Measurements from ENCODE around the gene ULK4. TPM values are rescaled to one million over a fixed set of nuclear protein-coding genes. Genes with fewer than 3 reads are reported as not detected.
"Not testable (repeated sequence)": the region's sequence is repeated elsewhere in the genome, so short reads cannot be mapped to it uniquely, and the experiment has no call there.

ULK4 gene
- total RNA-seq, 1 experiment from 2014 or later: 13.5 TPM

GRCh38 chr3:41317718-41318117 is 644.2 kb downstream of the ULK4 start:
- DNase-seq (ENCODE audit: low read depth): peak; percentile 12

DNA sequence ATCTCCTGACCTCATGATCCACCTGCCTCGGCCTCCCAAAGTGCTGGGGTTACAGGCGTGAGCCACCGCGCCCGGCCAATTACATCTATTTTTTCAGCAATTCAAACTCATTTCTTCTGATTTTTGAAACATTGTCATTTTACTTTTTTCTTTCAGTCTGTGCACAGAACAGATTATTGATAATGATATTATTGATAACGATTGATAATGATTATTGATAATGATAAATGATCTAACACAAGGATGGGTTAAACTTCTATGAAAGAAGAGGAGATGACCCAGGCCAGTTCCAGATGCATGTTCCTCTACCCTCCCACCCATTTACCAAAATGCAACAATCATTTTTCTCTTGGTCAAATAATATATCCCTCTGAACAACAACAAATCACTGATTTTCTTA is 644.6 kb downstream of the ULK4 start:
- DNase-seq (ENCODE audit: low read depth): no peak

DNA sequence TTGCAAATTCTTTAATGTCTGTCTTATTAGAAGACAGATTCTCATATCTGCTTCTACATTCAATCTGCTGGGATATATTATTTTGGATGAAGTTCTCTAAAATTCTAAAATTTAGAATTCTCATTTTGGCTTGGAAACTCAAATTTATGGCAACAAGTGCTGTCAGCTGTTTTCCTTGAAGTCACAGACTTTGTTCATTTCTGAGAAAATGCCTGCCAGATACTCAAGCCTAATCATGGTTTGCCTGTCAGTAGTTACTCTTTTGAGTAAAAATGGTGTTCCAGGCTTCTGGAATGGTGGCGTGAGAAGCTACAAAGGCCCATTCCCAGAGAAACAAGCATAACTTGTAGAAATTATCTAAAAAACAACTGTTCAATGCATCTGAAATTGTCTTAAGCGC is 646.8 kb downstream of the ULK4 start:
- no peak for DNase-seq (ENCODE audit: low read depth)

DNA sequence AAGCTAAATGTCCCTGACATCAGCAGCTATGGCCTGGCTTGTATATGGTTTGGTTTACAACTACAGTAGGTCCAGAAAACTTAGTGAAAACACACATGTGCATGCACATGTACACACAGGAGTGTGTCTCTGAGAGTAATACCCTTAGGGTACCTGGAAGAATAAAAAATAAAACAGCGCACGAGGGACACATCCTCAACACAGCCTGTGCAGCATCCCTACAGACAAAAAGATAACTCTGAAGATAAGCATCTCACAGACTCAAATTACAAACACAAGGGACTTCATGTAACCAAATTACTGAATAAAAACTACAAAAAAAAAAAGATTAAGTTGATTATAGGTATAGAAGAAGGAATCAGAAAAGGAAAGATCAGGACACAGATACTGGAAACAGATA is 653.8 kb downstream of the ULK4 start:
- no peak for DNase-seq (ENCODE audit: low read depth)

DNA sequence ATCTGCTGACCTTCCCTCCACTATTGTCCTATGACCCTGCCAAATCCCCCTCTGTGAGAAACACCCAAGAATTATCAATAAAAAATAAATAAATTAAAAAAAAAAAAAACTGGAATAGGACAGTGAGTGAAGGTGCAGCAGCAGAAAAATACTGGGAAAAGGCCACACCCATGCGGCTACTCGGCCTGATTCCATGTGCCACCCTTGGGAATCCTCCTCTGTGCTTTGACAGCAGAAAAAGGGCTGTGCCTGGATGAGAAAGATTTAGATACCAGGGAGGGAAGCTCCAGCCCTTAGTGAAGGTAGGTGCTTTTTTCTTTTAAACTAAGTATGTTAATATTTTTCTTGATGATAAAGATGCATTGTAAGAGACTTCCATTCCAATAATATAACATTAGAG is 654.8 kb downstream of the ULK4 start:
- DNase-seq (ENCODE audit: low read depth): no peak

DNA sequence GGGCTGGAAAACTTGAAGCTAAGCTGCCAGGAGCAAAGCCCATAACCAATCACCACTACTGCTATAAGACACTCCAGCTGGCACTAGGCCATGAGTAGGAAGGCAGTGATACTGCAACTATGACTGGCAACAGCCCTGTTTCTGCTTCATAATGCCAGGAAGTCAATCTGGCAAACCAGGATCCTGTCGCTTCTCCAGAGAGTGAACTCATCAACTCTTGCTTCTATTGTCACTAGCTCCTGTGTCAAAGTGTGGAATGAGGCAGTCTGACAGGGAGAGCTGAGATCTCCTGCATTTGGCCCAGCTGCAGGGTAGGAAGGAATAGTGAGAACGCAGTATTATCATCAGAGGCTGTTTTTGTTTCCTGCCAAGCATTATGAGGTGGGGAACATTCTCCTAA is 657.3 kb downstream of the ULK4 start:
- DNase-seq (ENCODE audit: low read depth): peak; percentile 3

DNA sequence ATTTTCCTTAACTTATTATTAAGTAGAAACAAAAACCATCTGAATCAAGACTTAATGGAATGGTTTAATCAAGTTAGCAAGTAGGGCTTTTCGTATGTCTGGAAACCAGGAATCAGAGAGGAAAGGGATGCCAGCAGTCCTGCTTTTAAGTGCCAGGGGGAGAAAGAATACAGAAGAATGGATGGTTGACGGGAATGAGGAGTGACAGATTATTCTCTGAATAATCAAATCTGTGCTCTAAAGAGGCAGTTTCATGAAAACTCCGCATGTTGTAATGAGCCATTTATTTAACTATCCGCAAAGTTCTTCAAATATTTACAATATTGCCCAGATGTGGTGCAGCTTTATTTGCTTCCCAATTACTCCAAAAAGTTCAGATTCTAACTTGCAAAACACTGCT is 659.6 kb downstream of the ULK4 start:
- DNase-seq (ENCODE audit: low read depth): no peak

- DNase-seq (ENCODE audit: low read depth): no peak
Observed at GRCh38 chr3:41301548-41301947, 660.4 kb downstream of the ULK4 start.

GRCh38 chr3:41299036-41299435 is 662.9 kb downstream of the ULK4 start:
- DNase-seq (ENCODE audit: low read depth): no peak

DNA sequence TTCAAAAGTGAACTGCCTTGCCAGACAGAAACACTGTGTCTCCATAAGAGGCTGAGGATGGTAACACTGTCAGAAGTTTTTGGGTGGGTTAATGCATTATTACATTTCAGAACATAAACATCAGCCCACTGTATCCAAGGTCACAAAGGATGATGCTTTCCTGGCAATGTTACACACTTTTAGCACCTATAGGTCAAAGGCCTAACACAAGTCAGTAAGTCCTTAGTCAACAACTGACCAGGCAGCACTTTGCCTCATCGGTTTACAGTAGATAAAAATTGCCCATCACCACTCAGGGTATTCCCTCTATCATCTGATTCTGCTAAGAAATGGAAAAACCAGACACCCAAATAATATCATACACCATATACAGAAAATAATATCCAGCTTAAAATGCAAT is 664.2 kb downstream of the ULK4 start:
- no peak for DNase-seq (ENCODE audit: low read depth)

DNA sequence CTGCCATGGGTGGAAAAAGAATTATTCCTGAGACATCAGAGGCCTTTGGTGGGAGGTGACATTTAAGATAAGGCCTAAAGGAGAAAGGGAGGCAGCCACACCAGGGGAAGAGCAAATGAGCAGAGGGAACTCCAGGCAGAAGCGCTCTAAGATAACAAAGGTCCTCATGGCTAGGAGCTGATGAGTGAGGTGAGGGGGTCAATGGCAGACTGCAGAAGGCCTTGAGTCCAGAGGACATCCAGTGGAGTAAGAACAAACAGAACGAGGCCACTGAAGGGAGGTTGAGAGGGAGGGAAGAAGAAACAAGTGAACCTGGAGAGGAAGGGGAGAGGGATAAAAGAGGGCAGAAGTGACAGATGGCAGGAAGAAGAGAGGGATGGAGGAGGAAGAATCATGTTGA is 665.3 kb downstream of the ULK4 start:
- DNase-seq (ENCODE audit: low read depth): no peak

GRCh38 chr3:41295740-41296139 is 666.2 kb downstream of the ULK4 start:
- no peak for DNase-seq (ENCODE audit: low read depth)

- DNase-seq (ENCODE audit: low read depth): no peak
Observed at GRCh38 chr3:41293169-41293681, 668.7 kb downstream of the ULK4 start.

- DNase-seq (ENCODE audit: low read depth): no peak
Observed at GRCh38 chr3:41290736-41291135, 671.2 kb downstream of the ULK4 start.

DNA sequence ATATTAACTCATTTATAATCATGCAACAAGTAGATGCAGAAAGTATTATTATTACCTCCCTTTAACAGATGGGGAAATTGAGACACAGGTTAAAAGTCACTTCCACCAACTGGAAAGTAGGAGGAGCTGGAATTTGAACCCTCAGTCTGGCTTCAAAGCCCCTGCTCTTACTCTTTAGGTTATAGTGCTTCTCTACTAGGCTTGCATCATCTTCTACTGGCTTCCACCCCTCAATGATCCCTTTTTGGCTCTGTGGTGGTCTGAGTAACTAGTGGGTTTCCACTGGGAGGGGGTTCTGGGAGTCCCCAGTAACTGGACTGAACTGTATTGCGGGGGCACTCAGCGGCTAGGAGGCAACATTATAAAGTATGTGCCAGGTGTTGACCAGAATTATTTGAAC is 671.6 kb downstream of the ULK4 start:
- no peak for DNase-seq (ENCODE audit: low read depth)

DNA sequence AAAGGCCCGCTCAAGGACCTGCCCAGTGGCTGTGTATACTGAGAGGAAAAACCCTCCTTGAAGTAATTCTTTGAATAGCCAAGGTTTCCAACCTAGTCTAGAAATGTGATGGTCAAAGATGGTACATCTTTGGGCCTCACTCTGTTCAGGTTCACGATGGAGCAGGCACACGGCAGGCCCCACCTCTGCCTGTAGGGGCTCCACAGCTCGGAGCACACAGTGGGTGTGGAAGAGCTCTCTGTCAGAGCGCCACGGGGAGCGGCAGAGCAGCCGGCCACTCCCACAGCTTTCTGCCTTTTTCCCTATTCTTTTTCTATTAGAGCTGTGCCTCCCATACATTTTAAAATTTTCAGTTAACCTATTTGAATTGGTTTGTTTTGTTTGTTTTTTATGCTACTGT is 673.1 kb downstream of the ULK4 start:
- no peak for DNase-seq (ENCODE audit: low read depth)

DNA sequence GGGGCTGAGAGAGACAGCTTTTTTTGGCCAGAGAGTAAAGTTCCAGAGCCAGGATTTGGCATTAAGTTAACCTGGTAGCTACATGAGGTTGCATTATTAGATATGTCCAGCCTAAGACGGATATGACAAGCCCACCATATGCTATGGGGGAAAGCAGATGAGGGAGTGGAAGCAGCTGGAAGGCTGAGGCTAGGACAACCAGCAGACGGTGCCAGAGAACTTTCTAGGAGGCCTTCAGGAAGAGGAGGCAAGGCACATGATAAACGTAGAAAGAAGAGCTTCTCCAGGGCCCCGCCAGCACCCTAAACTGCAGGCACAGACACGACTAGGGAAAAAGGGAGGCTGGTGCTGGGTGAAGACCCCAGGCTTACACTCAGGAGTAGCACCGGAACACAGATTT is 675.6 kb downstream of the ULK4 start:
- no peak for DNase-seq (ENCODE audit: low read depth)

DNA sequence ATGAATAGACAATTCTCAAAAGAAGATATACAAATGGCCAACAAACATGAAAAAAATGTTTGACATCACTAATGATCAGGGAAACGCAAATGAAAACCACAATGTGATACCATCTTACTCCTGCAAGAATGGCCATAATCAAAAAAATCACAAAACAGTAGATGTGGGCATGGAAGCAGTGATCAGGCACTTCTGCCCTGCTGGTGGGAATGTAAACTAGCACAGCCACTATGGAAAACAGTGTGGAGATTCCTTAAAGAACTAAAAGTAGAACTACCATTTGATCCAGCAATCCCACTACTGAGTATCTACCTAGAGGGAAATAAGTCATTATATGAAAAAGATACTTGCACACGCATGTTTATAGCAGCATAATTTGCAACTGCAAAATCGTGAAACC is 677.0 kb downstream of the ULK4 start:
- DNase-seq (ENCODE audit: low read depth): not testable (repeated sequence)

GRCh38 chr3:41277790-41278465 is 684.0 kb downstream of the ULK4 start:
- no peak for DNase-seq (ENCODE audit: low read depth)

DNA sequence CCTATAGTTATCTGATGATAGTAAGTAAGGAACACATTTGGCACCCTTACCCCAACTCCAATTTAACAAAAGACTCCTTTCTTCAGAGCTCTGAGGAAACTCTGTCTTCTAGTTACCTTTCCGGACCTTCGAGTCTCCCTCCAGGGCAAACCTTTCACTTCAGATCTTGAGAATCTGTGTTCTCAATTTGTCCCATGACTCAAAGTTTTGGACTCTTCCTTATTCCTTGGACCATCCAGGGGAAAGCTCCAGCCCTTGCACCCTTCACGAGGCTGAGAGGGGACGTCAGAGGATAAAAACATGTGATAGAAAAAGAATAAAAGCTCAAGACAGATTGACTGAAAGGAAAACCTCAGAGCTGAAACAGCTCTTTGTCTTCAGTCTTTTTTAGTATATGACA is 685.7 kb downstream of the ULK4 start:
- no peak for DNase-seq (ENCODE audit: low read depth)

- DNase-seq (ENCODE audit: low read depth): peak; percentile 45
Observed at GRCh38 chr3:41274944-41275668, 686.8 kb downstream of the ULK4 start.

DNA sequence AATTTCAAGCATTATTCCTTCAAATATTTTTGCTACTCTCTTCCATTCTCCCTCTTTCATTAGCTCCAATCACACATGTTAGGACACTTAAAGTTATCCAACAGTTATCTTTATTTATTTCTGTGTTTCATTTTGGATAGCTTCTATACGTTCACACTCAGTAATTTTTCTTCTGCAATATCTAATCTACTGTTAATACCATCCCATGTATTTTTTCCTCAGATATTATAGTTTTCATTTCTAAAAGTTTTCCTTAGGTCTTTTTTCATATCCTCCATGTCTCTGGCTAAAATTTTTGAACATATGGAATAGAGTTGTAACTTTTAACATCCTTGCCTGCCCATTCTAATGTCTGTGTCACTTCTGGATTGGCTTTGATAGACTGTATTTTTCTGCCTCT is 689.2 kb downstream of the ULK4 start:
- no peak for DNase-seq (ENCODE audit: low read depth)

GRCh38 chr3:41267975-41268640 is 693.8 kb downstream of the ULK4 start:
- peak; percentile 93 for DNase-seq (ENCODE audit: low read depth)
